ENCODE data around the gene LRRFIP1. TPM values are rescaled to one million over a fixed set of nuclear protein-coding genes. Genes with fewer than 3 reads are reported as not detected.

Gene LRRFIP1
- total and polyA plus RNA-seq, 2 donors (not counting 3 experiments of a cell fraction or from before 2014, with no cell fraction given): 39.2 to 179 TPM

DNA sequence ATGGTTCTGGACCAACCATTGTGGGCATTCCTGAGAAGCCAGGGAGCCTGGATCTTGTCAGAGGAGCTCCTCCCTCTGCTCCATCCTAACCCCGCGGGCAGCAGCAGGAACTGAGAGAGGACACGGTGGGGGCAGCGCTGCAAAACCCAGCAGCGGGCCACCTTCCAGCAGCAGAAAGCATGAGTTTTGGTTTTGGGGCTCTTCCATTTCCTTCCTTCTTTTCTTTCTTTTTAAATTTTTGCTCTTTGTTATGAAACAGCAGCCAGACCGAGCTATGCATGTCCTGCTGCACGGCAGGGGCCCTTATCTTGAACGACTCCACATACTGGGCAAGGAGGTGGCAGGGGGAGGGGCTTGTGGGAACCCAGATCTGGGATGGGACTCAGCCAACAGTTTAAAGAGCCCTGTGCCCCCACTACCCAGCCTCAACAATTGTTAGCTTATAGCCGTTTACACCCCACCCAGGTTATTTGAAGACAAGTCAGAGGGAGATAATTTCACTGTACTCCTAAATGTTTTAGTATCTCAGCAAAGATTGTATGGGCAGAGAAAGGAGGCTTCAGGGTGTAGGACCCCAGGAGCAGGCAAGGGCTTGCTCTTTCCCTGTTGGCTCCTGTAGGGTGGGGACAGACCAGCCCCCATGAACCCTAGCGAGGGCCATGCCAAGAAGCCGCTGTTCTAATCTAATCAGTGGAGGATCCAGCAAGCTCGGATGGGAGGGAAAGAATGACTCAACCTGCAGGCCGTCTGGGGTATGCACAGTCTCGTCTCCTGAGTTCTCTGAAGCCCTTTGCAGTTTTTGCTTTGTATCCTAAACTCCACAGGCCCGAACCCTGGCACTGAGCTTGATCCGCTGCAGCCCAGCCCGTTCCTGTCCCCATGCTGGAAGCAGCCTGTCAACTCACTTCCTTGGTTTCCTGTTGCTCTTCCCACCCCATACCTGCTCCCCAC is 75.3 kb downstream of the LRRFIP1 start:
- TF ChIP-seq MYC (IDR thresholded peaks at IDR 0.05; ENCODE audit: low read depth, low read length) (no peak), POLR2A (IDR thresholded peaks at IDR 0.05; ENCODE audit: low read depth, low read length) (no peak), GATA2 (IDR thresholded peaks at IDR 0.05; ENCODE audit: insufficient read depth, insufficient read length, low read depth, low read length) (peak; percentile 60), EZH2 (IDR thresholded peaks at IDR 0.05; ENCODE audit: borderline replicate concordance, low read depth, low read length, severe bottlenecking) (no peak), JUN (IDR thresholded peaks at IDR 0.05; ENCODE audit: borderline replicate concordance, insufficient read depth, insufficient read length, low read depth) (peak; percentile 43), FOS (IDR thresholded peaks at IDR 0.05; ENCODE audit: borderline replicate concordance, insufficient read depth, low read length) (peak; percentile 67), CTCF (IDR thresholded peaks at IDR 0.05; ENCODE audit: extremely low read depth in 1 of 2, insufficient read depth in 1 of 2, low read depth in 1 of 2, low read length in 2 of 2) (peak in 1 of 2 donors; percentile 11), POLR2AphosphoS5 (IDR thresholded peaks at IDR 0.05; ENCODE audit: insufficient read depth, low read depth, low read length) (peak; percentile 34)
- TF ChIP-seq, protein P1, sequence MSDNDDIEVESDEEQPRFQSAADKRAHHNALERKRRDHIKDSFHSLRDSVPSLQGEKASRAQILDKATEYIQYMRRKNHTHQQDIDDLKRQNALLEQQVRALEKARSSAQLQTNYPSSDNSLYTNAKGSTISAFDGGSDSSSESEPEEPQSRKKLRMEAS (IDR thresholded peaks at IDR 0.05; ENCODE audit: insufficient read depth, insufficient read length): no peak
- Histone ChIP-seq H3K79me2 (ENCODE audit: control insufficient read depth, insufficient read depth, low read length) (peaks cover 96% of the 10 kb centered on the region), H2AFZ (ENCODE audit: low read depth, low read length) (no peak overlapping the region), H3K36me3 (ENCODE audit: control insufficient read depth in 2 of 2, extremely low read depth in 1 of 2, insufficient read depth in 2 of 2, low read length in 2 of 2) (no peaks in the 10 kb centered on the region), H3K27ac (ENCODE audit: insufficient read depth, low read depth, low read length) (peak overlapping the region; percentile 67), H3K9ac (replicated peaks; ENCODE audit: extremely low read depth, insufficient read depth, low read length) (peak overlapping the region; percentile 35), H3K9me1 (replicated peaks; ENCODE audit: control insufficient read depth, extremely low read depth, insufficient read depth, low read length) (no peaks in the 10 kb centered on the region), H3K4me2 (ENCODE audit: insufficient read depth, low read length) (peak overlapping the region; percentile 28), H3K4me3 (replicated peaks in 1 of 3; ENCODE audit: insufficient read depth in 1 of 3, low read depth in 1 of 3, low read length in 3 of 3) (no peak overlapping the region), H3K4me1 (ENCODE audit: control insufficient read depth, extremely low read depth, insufficient read depth, low read length) (peaks cover 70% of the 10 kb centered on the region), H3K27me3 (ENCODE audit: control insufficient read depth in 2 of 2, insufficient read depth in 2 of 2, low read length in 2 of 2) (no peaks in the 10 kb centered on the region), H4K20me1 (replicated peaks; ENCODE audit: control insufficient read depth, extremely low read depth, insufficient read depth, low read length) (peaks cover 4% of the 10 kb centered on the region), H3K9me3 (replicated peaks; ENCODE audit: control insufficient read depth, insufficient read depth, low read length) (no peaks in the 10 kb centered on the region)
- FAIRE-seq (peak; percentile 87), DNase-seq (ENCODE audit: low read depth, low spot score) (peak; percentile 77)
- CTCF ChIA-PET: interaction anchor here (1.4 to 4.1 kb wide), 7 partner anchors 9 to 190 kb away, joined by 3 to 40 read pairs (median 7); no protein-coding TSS in a partner anchor
- no TSS peak for BruUV-seq (replicated peaks)
- dilution Hi-C loops (cut with MboI; ENCODE audit: extremely low pct_ligation_motif_present, low sequenced_read_pairs) (no loop called here), intact Hi-C loops (cut with micrococcal nuclease) (loop anchor here (2.0 kb wide), 3 partner anchors 28 to 42 kb away; no protein-coding TSS in a partner anchor)
- POLR2A ChIA-PET: interaction anchor here (1.2 kb wide), 1 partner anchor 16 kb away, joined by 3 read pairs; no protein-coding TSS in a partner anchor

All from endothelial cell of umbilical vein (primary cell).